Motor neuron (in vitro differentiated cells): Measurements from ENCODE around the gene ZSCAN5A. TPM values are rescaled to one million over a fixed set of nuclear protein-coding genes. Genes with fewer than 3 reads are reported as not detected.
"Not testable (repeated sequence)": the region's sequence is repeated elsewhere in the genome, so short reads cannot be mapped to it uniquely, and the experiment has no call there.

ENCODE experiments used
- ATAC-seq, 8 experiments: fragments of 200-7000 bp; cut with Tn5 transposase; replicated peaks in 6 of 8; 2 replicates each; pipeline ENCODE4 v1.8.0; 2021; ENCODE audit warnings: mild to moderate bottlenecking in 8 of 8, moderate library complexity in 8 of 8
- H3K27ac ChIP-seq, 2 donors: fragments of 250-450 bp; sonication (Bioruptor Pico); 2 replicates each; pipeline ENCODE4 v1.9.0; 2021; ENCODE audit warnings: antibody characterized with exemption in 2 of 2, mild to moderate bottlenecking in 2 of 2, moderate library complexity in 1 of 2
- H3K4me1 ChIP-seq, 2 donors: fragments of 250-450 bp; sonication (Bioruptor Pico); replicated peaks in 1 of 2; 2 replicates each; pipeline ENCODE4 v1.6.1; 2021; ENCODE audit warnings: antibody characterized with exemption in 2 of 2, mild to moderate bottlenecking in 2 of 2, moderate library complexity in 1 of 2
- H3K4me3 ChIP-seq, 5 donors: fragments of 250-450 bp; sonication (Bioruptor Pico); 2 replicates each; pipeline ENCODE4 v1.9.0; 2021; ENCODE audit warnings: antibody characterized with exemption in 5 of 5, mild to moderate bottlenecking in 5 of 5, moderate library complexity in 4 of 5
- WGBS, 10 experiments: fragments of 450-650 bp; shearing (Covaris generic); methylation state at CpG; one replicate each; pipeline ENCODE4 v1.0.0; 2022; 5-methylcytosine and 5-hydroxymethylcytosine counted together
- in situ Hi-C, 9 experiments: fragments of 400-800 bp; cut with MboI; loops; one replicate each; pipeline ENCODE4 v1.15.0; 2021; ENCODE audit warnings: low sequenced_read_pairs in 9 of 9, low pct_unique_long_range_greater_than_20kb in 2 of 9; ENCODE audit not compliant: unreplicated experiment in 9 of 9
- total RNA-seq, 8 experiments: library from RNA; unstranded; fragments of 300-600 nt; gene quantifications; 2 replicates each; pipeline versions ENCODE4 v1.2.3 to v1.2.4, GENCODE V29; 2022

ZSCAN5A gene
- total RNA-seq, 8 experiments from 2014 or later, result 5.2 to 21.4 (median 7.0) TPM

DNA sequence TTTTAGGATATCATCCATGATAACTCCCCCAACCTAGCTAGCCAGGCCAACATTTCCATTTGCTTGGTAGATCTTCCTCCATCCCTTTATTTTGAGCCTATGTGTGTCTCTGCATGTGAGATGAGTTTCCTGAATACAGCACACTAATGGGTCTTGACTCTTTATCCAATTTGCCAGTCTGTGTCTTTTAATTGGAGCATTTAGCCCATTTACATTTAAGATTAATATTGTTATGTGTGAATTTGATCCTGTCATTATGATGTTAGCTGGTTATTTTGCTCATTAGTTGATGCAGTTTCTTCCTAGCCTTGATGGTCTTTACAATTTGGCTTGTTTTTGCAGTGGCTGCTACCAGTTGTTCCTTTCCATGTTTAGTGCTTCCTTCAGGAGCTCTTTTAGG lies 20.7 kb upstream of the ZSCAN5A start:
- ATAC-seq, H3K4me3 ChIP-seq, H3K27ac ChIP-seq, H3K4me1 ChIP-seq: not testable (repeated sequence)
- in situ Hi-C loops, result loop anchor here in 1 of 9 experiments (25.0 kb wide), 1 partner anchor 273 kb away; no protein-coding TSS in a partner anchor

DNA sequence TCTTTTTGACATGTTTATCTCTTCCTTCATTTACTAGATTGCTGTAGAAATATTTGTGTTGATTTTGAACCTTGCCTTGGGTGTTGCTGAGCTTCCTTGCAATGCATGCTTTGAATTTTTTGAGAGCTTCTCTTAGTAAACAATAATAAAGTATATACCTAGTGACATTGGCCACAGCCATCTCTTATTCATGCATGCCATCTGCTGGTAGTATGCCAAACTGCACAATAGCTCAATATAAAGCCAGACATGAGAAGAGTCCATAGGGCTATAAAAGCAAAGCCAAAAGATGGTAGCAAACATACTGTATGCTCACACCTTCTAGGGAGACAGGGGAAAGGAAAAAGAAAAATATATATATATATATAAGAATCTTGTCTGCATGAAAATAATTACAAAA lies 18.9 kb upstream of the ZSCAN5A start:
- ATAC-seq, result peak in 3 of 8 experiments; percentile 73 to 85 (median 84)
- Histone ChIP-seq H3K4me1 (no peaks in the 10 kb centered on the region), H3K27ac (no peak overlapping the region), H3K4me3 (no peak overlapping the region)
- in situ Hi-C loops, result loop anchor here in 1 of 9 experiments (25.0 kb wide), 1 partner anchor 271 kb away; no protein-coding TSS in a partner anchor

DNA sequence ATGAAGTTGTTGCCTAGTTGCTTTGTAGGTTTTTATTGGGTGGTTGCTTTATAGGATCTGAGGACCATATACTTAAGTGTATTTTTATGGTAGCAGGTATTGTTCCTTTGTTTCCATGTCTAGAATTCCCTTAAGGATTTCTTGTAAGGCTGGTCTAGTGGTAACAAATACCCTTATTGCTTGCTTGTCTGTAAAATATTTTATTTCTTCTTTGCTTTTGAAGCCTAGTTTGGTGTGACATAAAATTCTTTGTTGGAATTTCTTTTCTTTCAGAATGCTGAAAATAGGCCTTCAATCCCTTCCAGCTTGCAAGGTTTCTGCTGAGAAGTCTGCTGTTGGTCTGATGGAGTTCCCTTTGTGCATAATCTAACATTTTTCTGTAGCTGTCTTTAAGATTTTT lies 18.1 kb upstream of the ZSCAN5A start:
- no peaks in the 10 kb centered on the region for H3K4me1 ChIP-seq
- no peak overlapping the region for H3K27ac ChIP-seq
- ATAC-seq, result no peak
- no peak overlapping the region for H3K4me3 ChIP-seq
- in situ Hi-C loops, result loop anchor here in 1 of 9 experiments (25.0 kb wide), 1 partner anchor 270 kb away; no protein-coding TSS in a partner anchor

DNA sequence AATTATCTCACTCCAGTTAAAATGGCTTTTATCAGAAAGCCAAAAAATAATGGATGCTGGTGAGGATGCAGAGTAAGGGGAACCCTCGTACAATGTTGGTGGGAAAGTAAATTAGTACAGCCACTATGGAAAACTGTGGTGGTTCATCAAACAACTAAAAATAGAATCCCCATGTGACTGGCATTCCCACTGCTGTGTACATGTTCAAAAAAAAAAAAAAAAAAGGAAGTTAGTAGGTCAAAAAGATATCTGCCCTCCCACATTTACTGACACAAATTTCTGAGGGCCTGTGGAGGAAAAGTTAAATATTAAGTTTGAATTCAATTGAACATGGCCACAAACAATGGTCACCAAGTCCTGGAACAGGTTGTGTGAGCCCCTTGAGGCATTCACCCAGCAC lies 9.8 kb upstream of the ZSCAN5A start:
- H3K27ac ChIP-seq, result no peak overlapping the region
- H3K4me1 ChIP-seq, result no peaks in the 10 kb centered on the region
- in situ Hi-C loops, result loop anchor here in 1 of 9 experiments (25.0 kb wide), 1 partner anchor 237 kb away; no protein-coding TSS in a partner anchor
- WGBS, 10 experiments, result 0 to 83% (median 71%) methylated on average over 1 of the region's 1 CpG; no CpG with 5 or more reads in 2 of the 10 experiments
- ATAC-seq, result no peak
- no peak overlapping the region for H3K4me3 ChIP-seq

DNA sequence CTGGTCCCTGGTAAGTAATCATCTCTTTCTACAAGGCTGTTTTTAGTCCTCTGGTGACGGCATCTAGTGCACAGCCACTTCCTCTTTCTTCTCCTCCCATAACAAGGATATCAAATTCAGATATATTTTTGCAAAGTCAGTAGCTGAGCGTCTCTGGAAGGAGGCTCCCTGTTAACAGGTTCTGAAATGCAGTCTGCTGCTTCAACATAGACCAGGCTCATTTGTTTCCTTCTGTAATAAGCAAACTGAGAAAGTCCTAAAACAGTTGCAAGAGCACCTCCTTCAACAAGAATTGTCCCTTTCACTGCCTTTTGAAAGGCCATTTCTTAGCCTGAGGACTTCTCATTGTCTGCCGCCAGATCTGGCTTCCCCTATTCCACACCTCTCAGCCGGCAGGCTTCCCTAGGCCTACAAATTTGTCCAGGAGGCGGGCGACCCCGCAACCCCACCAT lies 7.4 kb upstream of the ZSCAN5A start:
- Histone ChIP-seq H3K27ac (no peak overlapping the region), H3K4me1 (no peaks in the 10 kb centered on the region), H3K4me3 (no peak overlapping the region)
- in situ Hi-C loops, result loop anchor here in 1 of 9 experiments (25.0 kb wide), 1 partner anchor 235 kb away; no protein-coding TSS in a partner anchor
- WGBS, 10 experiments, result 29 to 100% (median 52%) methylated on average over 1 to 6 of the region's 7 CpGs
- ATAC-seq, result peak in 1 of 8 experiments; percentile 43

DNA sequence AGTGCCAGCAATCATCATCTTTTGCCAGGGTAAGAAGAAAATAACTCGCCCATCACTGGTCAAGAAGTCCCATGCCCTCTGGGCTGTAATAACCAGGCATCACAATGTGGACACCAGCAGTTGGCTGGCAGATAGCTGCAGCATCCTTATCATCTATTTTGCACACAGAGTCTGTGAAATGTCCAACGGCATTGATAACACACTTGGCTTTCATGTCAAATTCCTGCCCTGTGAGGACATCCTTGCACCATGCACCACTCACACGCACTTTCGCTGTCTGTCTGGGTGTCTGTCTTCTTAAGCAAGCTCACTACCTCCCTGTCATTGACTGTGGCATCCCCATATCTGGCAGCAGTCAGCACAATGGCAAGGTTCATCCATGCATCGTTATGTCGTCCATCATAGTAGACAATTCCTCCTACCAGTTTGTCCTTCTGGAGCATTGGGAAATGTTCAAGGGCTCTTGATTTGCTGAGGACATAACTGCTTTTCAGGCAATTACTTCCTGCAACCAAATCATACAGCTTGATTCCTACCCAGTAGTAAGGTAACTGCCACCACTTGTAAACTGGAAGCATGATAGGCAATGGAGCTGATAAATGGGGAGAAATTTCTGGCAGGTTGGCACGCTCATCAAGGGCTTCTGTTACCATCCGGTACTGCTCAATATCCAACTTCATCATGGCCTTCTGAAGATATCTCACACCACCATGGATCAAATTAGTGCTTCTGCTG lies 6.8 kb upstream of the ZSCAN5A start:
- 16 to 86% (median 53%) methylated on average over 2 to 6 of the region's 8 CpGs; no CpG with 5 or more reads in 2 of the 10 experiments for WGBS, 10 experiments
- Histone ChIP-seq H3K27ac (no peak overlapping the region), H3K4me1 (no peaks in the 10 kb centered on the region), H3K4me3 (no peak overlapping the region)
- no peak for ATAC-seq
- in situ Hi-C loops, result loop anchor here in 1 of 9 experiments (25.0 kb wide), 1 partner anchor 234 kb away; no protein-coding TSS in a partner anchor

DNA sequence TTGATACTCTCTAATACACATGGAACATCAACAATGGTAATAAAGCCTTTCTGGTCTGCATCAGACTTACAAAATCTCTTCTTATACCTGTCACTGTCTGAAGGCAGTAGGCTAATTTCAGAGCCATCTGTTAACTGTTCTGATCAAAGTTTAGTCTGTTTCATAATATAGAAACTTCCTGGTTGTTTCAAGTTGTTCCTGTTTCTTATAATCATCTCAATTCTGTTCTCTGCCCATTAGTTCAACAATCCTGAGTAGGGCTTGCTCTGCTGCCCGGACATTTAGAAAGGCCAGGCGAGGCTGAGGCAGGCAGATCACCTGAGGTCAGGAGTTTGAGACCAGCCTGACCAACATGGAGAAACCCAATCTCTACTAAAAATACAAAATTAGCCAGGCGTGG lies 5.4 kb upstream of the ZSCAN5A start:
- no peak overlapping the region for H3K27ac ChIP-seq
- no peak overlapping the region for H3K4me3 ChIP-seq
- in situ Hi-C loops, result loop anchor here in 1 of 9 experiments (25.0 kb wide), 1 partner anchor 233 kb away; no protein-coding TSS in a partner anchor
- ATAC-seq, result no peak
- 17 to 71% (median 30%) methylated on average over 1 to 3 of the region's 3 CpGs; no CpG with 5 or more reads in 5 of the 10 experiments for WGBS, 10 experiments
- peaks cover 6% of the 10 kb centered on the region in 2 donors for H3K4me1 ChIP-seq

DNA sequence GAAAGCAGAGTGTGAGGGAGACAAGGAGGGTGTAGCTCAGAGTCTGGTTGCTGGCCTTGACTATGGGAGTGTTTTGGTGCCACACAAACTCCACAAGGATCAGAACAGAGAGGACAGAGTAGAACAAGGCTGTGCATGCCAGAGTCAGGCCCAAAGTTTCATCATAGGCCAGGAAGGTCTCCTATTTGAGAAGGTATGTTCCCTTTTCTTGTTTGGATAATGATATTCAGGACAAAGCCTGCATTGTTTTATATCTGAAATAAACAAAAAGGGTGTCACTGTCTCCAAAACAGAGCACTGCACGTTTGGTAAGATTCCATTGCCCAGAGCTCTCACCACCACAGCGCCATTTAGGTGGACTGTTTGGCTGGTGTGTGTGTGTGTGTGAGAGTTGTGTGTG lies 3.1 kb upstream of the ZSCAN5A start:
- WGBS, 10 experiments, result 48 to 100% (median 68%) methylated on average over 1 to 2 of the region's 2 CpGs; no CpG with 5 or more reads in 5 of the 10 experiments
- Histone ChIP-seq H3K4me1 (peaks cover 9 to 11% of the 10 kb centered on the region in 2 donors), H3K27ac (no peak overlapping the region), H3K4me3 (no peak overlapping the region)
- in situ Hi-C loops, result loop anchor here in 1 of 9 experiments (25.0 kb wide), 1 partner anchor 230 kb away; no protein-coding TSS in a partner anchor
- no peak for ATAC-seq

DNA sequence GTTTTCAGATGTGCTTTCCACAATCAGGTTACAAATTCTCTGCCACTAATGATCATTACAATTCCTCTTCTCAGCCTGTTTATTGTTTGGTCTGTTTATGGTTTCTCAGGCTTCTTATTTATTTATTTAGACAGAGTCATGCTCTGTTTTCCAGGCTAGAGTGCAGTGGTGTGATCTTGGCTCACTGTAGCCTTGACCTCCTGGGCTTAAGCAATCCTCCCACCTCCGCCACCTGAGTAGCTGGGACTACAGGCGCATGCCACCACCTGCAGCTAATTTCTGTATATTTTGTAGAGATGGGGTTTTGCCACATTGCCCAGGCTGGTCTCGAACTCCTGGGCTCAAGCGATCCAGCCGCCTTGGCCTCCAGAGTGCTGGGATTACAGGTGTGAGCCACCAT lies 2.1 kb upstream of the ZSCAN5A start:
- ATAC-seq, result no peak
- Histone ChIP-seq H3K27ac (no peak overlapping the region), H3K4me3 (no peak overlapping the region), H3K4me1 (peaks cover 9 to 11% of the 10 kb centered on the region in 2 donors)
- 29 to 95% (median 85%) methylated on average over 2 to 5 of the region's 5 CpGs; no CpG with 5 or more reads in 3 of the 10 experiments for WGBS, 10 experiments
- in situ Hi-C loops, result loop anchor here in 1 of 9 experiments (25.0 kb wide), 1 partner anchor 229 kb away; no protein-coding TSS in a partner anchor

DNA sequence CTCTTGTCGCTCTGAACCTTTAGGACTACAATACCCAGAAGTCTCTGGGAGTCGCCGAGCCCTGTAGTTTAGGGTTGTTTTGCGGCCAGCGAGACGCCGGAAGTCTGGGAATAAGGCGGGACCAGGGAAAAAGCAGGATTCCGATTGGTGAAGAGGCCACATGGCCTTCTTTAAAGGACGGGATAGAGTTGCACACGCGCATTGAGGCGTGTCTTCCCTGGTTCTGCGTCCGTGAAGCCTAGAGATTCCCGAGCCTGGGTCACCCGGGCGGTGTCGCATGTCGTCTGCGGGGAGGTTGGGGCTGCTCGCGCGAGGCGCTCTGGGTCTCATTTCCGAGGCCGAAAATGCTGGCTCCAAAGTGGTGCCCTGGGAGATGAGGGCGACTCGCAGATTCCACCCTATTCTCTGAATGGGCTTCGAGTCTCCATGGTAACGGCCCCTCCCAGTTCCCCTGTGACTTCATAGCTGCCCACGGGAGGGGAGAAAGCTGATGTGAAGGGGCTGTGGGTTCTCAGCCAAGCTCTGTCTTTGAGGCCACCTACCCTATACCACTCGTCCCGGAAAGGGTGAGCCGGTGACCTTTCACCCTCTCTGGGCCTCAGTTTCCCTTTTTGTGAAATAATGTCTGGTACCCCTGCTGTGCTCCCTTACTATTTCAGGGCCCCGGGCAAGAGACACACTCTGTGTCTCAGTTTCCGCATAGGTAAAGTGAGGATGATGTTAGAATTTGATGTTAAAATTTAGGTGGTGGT lies 614 bp upstream of the ZSCAN5A start:
- Histone ChIP-seq H3K4me1 (peaks cover 9 to 11% of the 10 kb centered on the region in 2 donors), H3K27ac (peak overlapping the region; percentile 98), H3K4me3 (peak overlapping the region; percentile 55 to 94 (median 71))
- ATAC-seq, result peak; percentile 84 to 92 (median 86)
- 0 to 67% (median 5%) methylated on average over 1 to 16 of the region's 37 CpGs; no CpG with 5 or more reads in 3 of the 10 experiments for WGBS, 10 experiments
- in situ Hi-C loops, result loop anchor here in 1 of 9 experiments (25.0 kb wide), 1 partner anchor 228 kb away; no protein-coding TSS in a partner anchor

DNA sequence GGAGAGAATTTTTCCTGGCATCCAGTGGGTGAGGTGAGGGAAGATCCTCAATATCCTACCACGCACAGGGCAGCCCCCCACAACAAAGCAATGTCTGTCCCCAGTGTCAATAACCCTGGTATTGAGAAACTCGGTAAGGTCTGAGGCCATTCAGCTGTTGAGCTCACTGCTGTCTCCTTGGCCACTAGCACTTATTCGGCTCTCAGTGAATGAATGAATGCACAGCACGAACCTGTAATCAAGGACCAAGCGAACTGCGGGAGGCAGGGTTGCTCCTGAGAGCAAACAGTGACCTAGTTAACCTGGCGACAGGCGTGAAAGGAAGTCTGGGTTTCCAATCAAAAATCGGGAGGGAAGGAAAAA lies 640 bp downstream of the ZSCAN5A start:
- in situ Hi-C loops, result loop anchor here in 1 of 9 experiments (25.0 kb wide), 1 partner anchor 227 kb away; no protein-coding TSS in a partner anchor
- Histone ChIP-seq H3K4me1 (peaks cover 9 to 11% of the 10 kb centered on the region in 2 donors), H3K4me3 (peak overlapping the region; percentile 55 to 94 (median 71)), H3K27ac (peak overlapping the region; percentile 98)
- WGBS, 10 experiments, result 0 to 40% (median 0%) methylated on average over 1 to 7 of the region's 9 CpGs; no CpG with 5 or more reads in 1 of the 10 experiments
- peak; percentile 1 to 8 (median 4) for ATAC-seq

DNA sequence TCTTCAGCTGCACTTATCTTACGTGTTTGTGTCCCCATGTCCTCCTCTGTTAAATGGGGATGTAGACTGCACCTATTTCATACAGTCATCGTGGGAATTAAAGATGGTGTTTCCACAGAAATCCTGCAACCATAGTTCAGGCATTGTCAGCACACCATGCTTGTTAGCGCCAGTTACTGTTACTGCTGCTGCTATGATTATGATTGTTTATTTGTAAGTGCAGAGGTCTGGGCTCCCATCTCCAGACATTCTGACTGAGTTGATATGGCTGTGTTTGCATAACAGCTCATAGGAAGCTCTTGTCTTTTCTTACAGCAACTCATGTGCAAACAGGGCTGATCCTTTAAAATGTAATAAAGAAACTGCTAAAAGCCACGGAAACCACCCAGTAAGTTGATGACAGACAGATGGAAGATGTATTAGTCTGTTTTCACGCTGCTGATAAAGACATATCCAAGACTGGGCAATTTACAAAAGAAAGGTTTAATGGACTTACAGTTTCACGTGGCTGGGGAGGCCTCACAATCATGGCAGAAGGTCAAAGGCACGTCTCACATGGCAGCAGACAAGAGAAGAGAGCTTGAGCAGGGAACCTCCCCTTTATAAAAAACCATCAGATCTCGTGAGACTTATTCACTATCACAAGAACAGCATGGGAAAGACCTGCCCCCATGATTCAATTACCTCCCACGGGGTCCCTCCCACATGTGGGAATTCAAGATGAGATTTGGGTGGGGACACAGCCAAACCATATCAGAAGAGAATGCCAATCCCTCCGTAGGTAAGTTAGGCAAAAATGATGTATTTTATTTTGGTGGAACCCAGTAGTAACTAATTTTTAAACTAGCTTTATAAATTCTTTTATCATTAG lies 1.6 kb downstream of the ZSCAN5A start:
- H3K4me3 ChIP-seq, result no peak overlapping the region
- no peak for ATAC-seq
- in situ Hi-C loops, result loop anchor here in 1 of 9 experiments (25.0 kb wide), 1 partner anchor 226 kb away; no protein-coding TSS in a partner anchor
- H3K27ac ChIP-seq, result no peak overlapping the region
- peaks cover 9 to 11% of the 10 kb centered on the region in 2 donors for H3K4me1 ChIP-seq
- WGBS, 10 experiments, result 35 to 95% (median 74%) methylated on average over 1 to 10 of the region's 10 CpGs
